ENCODE measurements around the gene MCC.

DNA sequence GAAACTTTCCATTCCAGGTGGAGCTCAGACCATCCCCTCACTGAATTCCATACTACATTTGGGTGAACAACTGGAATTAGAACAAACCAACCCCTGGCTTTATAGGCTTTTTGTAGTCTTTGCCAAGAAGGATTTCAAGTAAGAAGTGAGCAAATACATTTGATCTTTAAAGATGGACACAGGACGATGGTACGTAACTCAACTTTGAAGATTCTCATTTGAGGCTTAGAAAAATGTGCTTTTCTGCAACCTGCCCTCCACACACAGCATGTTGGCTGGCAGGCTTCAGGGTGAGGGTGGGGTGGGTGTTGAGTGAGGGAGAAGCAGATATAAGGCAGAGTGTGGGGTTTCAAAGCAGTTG is 335.9 kb downstream of the MCC start:
- TF ChIP-seq POLR2A (IDR thresholded peaks at IDR 0.05; ENCODE audit: low read length) (no peak), GATA1 (IDR thresholded peaks at IDR 0.05; ENCODE audit: low read depth, low read length) (no peak)

Data from erythroblast (primary cell).